ENCODE results near the gene TLE1. TPM values are rescaled to one million over a fixed set of nuclear protein-coding genes. Genes with fewer than 3 reads are reported as not detected.

The TLE1 gene
- total RNA-seq, 1 donor from 2014 or later, result 17.9 TPM

DNA sequence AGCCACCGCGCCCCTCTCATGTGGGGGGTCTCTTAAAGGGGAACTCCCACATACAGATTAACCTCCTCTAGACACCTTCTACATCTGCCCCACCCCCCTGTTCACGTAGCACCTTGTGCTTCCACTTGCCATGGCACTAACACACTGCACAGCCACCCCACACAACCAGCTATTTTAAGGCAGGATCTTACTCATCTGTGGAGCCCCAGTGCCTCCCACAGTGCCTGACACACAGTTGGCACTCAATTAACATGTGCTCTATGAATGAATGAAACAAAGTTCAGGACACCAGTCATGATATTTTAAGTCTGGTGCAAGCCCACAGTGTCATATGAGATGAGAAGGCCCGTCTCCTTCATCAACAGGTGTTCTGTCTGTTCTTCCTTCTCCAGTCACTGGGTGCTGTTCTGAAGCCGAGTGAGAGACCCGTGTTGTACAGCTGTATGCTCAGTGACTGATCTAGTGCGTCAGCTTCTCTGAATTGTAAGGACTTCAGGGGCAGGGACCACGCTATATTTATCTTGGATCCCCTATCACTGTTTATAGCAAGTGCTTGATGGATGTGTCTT is 149.1 kb downstream of the TLE1 start:
- TF ChIP-seq, protein P1, sequence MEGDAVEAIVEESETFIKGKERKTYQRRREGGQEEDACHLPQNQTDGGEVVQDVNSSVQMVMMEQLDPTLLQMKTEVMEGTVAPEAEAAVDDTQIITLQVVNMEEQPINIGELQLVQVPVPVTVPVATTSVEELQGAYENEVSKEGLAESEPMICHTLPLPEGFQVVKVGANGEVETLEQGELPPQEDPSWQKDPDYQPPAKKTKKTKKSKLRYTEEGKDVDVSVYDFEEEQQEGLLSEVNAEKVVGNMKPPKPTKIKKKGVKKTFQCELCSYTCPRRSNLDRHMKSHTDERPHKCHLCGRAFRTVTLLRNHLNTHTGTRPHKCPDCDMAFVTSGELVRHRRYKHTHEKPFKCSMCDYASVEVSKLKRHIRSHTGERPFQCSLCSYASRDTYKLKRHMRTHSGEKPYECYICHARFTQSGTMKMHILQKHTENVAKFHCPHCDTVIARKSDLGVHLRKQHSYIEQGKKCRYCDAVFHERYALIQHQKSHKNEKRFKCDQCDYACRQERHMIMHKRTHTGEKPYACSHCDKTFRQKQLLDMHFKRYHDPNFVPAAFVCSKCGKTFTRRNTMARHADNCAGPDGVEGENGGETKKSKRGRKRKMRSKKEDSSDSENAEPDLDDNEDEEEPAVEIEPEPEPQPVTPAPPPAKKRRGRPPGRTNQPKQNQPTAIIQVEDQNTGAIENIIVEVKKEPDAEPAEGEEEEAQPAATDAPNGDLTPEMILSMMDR (IDR thresholded peaks at IDR 0.05), result no peak
- Histone ChIP-seq H3K9me3 (no peaks in the 10 kb centered on the region), H3K27ac (no peak overlapping the region), H3K27me3 (ENCODE audit: low read depth) (no peaks in the 10 kb centered on the region), H3K36me3 (no peaks in the 10 kb centered on the region), H3K4me3 (no peak overlapping the region), H3K4me1 (no peaks in the 10 kb centered on the region)
- intact Hi-C loops (cut with DNase I), result no loop called here
- no peak for DNase-seq
- no peak for ATAC-seq

DNA sequence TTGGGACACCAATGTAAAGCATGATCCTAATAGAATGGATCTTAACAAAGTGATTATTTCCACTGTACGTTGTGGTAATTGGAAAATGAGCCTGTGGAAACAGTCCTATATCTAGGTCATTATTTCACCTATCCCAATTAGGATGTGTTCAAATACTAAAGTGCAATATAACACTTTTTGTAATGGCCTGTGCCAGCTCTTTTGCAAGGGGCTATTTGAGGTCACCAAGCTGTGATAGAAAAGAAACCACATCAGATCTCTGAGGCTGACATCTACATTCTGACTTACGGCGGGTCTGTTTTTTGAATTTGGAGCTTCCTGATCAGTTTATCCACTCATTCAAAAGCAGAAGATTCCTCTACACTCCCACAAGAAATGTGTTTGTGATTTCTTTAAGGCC is 150.0 kb downstream of the TLE1 start:
- TF ChIP-seq, protein P1 (IDR thresholded peaks at IDR 0.05), result no peak
- Histone ChIP-seq H3K27ac (no peak overlapping the region), H3K4me3 (no peak overlapping the region), H3K27me3 (ENCODE audit: low read depth) (no peaks in the 10 kb centered on the region), H3K9me3 (no peaks in the 10 kb centered on the region), H3K36me3 (no peaks in the 10 kb centered on the region), H3K4me1 (no peaks in the 10 kb centered on the region)
- DNase-seq (no peak), ATAC-seq (no peak)
- intact Hi-C loops (cut with DNase I), result no loop called here

DNA sequence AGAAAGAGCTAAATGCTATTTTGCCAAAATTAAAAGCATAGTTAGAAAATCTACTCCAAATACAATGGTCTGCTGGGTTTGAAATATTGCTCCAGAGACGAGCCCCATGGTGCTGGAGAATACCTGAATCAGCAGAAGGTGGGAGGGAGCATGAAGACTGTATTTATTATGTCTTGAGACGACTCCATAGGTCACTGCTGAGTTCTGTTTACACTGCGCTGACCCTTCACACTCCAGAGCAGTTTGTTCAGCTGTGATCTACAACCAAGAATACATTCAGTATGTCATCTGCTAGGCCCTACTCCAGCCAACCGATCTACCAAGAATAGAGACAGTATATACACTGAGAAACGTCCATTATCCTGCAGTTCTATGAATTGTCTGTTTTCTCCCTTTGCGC is 150.5 kb downstream of the TLE1 start:
- Histone ChIP-seq H3K9me3 (no peaks in the 10 kb centered on the region), H3K27me3 (ENCODE audit: low read depth) (no peaks in the 10 kb centered on the region), H3K4me1 (no peaks in the 10 kb centered on the region), H3K36me3 (no peaks in the 10 kb centered on the region), H3K27ac (no peak overlapping the region), H3K4me3 (no peak overlapping the region)
- TF ChIP-seq, protein P1 (IDR thresholded peaks at IDR 0.05), result no peak
- ATAC-seq (no peak), DNase-seq (no peak)
- intact Hi-C loops (cut with DNase I), result no loop called here

DNA sequence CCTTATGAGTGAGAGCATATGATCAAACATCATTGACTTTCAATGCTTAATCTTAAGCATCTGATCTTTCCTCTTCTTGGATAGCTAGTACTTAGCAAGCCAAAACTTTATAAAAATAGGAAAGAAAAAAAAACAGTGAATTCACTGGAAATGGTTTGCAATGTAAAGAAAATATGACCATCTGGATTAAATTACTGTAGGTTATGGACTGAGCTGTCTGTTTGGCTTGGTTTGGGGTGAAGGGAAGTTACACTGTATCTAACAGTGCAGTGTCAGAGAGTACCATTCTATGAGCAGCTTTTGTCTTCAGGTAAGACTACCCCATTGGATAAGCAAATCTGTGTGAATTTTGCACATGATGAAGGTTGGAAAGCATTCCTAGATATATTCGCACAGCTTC is 151.4 kb downstream of the TLE1 start:
- no peak for DNase-seq
- Histone ChIP-seq H3K4me1 (no peaks in the 10 kb centered on the region), H3K27me3 (ENCODE audit: low read depth) (no peaks in the 10 kb centered on the region), H3K9me3 (no peaks in the 10 kb centered on the region), H3K36me3 (no peaks in the 10 kb centered on the region), H3K27ac (no peak overlapping the region), H3K4me3 (no peak overlapping the region)
- no peak for ATAC-seq
- intact Hi-C loops (cut with DNase I), result no loop called here
- TF ChIP-seq, protein P1 (IDR thresholded peaks at IDR 0.05), result no peak

GRCh38 chr9:81536242-81537025 is 152.9 kb downstream of the TLE1 start:
- ATAC-seq (no peak), DNase-seq (no peak)
- Histone ChIP-seq H3K4me1 (no peaks in the 10 kb centered on the region), H3K4me3 (no peak overlapping the region), H3K27me3 (ENCODE audit: low read depth) (no peaks in the 10 kb centered on the region), H3K36me3 (no peaks in the 10 kb centered on the region), H3K9me3 (no peaks in the 10 kb centered on the region), H3K27ac (no peak overlapping the region)
- TF ChIP-seq, protein P1 (IDR thresholded peaks at IDR 0.05), result no peak
- intact Hi-C loops (cut with DNase I), result no loop called here
